HG03045 (cell line): ENCODE measurements around the gene NISCH.

Experiments
- ATAC-seq: cut with Tn5 transposase; IDR thresholded peaks from one replicate; pipeline ENCODE4 v1.9.1; 2021; ENCODE audit warnings: mild to moderate bottlenecking, moderate library complexity; ENCODE audit not compliant: unreplicated experiment

The NISCH gene

GRCh38 chr3:52435246-52436101 is 19.9 kb upstream of the NISCH start:
- no peak for ATAC-seq

DNA sequence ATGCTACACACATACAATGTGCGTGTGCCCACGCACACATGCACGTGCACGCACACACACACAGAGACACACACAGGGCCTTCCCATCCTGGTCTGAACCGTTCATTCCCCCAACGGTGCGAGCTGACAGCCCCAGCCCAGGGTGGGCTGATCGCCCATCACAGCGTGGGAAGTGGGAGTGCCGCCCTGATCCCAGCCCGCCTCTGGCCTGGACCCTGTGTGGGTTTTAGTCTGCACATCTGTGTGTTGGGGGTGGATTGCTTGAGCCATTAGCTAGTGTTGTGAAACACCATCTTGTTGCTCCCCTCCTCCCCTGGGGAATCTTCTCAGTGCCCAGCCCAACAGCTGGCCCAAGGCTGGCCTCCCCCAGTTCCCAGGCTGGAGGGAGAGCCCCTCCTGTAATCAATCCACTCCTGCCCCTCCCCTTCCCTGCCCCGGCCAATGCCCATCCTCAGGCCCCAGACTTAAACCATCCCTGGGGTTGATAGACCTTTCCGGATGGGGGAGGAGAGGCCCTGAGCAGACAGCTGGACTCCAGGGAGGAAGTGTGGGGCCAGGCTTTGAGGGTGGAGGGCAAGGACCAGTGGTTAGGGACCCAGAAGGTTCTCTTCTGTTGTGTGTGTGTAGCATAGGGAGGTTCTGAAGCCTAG is 18.8 kb upstream of the NISCH start:
- ATAC-seq, result no peak

GRCh38 chr3:52437326-52438103 is 17.9 kb upstream of the NISCH start:
- no peak for ATAC-seq

DNA sequence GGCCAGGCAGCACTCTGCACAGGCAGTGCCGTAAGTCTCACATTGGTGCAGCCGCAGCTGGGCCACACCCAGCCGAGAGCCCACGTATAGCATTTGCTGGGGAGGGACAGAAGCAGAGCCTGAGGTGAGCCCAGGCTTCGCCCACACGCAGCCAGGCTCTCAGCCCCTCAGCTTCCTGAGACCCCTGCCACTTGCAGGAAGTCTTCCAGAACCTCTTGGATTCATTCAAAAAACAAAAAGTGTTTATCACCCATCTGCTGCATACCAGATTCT is 17.4 kb upstream of the NISCH start:
- ATAC-seq, result no peak

GRCh38 chr3:52438579-52439425 is 16.6 kb upstream of the NISCH start:
- ATAC-seq, result no peak

DNA sequence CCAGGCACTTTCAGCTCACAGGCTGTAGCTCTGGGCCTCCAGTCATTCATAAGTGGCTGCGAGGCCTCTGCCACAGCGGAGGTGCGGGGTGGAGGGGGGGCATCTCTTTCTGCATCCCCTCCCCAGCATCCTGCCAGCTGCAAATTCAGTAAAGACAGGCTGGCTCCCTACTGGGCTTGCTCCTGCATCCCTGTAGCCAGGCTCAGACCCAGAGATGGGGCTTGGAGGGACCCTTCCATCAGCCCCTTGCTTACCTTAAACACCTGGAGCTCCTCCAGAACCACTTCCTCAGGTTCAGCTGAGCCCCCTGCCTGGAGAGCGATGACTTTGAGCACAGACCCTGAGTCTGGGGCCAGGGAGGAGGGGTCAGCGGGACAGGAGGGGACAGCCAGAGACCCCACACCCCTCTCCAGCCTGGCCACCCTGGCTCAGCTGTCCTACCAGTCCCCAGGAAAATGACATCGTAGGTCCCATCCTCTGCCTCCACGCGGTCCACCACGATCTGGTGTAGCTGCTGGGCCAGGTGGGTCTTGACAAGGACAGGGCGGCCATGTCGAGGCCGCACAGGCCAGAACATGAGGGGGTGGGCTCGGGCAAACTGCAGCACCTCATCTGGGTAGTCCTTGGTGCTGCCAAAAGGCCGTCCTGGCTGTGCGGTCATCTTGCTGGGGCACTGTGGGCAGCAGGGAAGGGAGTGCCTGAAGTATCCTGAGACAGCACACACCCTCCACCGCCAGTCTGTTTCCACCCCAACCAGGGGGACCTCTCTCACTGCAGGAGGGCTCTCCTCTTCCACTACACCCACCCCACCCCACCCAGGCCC is 15.8 kb upstream of the NISCH start:
- ATAC-seq, result no peak

GRCh38 chr3:52440249-52440551 is 15.2 kb upstream of the NISCH start:
- ATAC-seq, result no peak

DNA sequence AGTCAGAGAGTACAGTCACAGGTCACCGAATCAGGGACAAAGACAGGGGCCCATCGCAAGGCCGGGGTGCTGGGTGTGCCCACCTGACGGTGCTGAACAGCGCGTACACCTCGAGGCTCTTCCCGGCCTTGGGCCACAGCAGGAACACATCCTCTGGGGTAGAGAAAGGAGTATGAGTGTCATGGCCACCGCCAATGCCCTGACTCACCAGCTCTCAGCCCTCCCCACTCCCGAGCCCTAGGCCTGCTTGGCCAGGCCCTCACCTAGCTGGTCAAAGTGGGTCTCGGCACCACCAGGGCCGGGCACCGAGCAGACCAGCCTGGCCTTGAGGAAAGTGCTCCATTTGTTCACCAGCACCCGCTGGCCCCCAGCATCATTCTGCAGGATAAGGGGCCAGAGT is 14.7 kb upstream of the NISCH start:
- no peak for ATAC-seq

GRCh38 chr3:52441091-52441771 is 14.2 kb upstream of the NISCH start:
- ATAC-seq, result no peak

DNA sequence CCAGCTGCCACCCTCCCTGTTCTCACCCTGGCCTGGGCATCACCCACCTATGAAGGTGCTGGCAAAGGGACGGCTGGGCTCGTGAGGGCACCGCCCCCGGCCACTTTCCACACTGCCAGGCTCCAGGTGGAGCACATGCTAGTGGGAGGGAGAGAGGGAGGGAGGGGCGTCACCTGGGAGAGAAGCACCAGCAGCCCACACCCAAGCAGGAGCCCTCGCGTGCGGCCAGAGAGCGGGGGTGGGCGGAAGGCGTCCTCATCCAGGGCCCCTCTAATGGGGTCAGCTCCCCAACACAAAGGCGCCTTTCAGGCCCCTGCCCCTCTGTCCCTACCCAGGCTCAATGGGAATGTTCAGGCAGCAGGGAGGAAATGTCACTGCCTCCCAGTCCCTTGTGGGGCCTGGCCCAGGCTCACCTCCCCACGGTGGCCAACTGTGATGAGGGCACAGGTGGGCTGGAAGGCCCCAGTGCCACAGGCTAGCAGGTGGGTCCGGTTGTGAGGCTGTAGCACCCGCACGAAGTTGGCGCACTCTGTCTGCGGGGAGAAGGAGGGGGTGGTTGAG is 13.6 kb upstream of the NISCH start:
- no peak for ATAC-seq

DNA sequence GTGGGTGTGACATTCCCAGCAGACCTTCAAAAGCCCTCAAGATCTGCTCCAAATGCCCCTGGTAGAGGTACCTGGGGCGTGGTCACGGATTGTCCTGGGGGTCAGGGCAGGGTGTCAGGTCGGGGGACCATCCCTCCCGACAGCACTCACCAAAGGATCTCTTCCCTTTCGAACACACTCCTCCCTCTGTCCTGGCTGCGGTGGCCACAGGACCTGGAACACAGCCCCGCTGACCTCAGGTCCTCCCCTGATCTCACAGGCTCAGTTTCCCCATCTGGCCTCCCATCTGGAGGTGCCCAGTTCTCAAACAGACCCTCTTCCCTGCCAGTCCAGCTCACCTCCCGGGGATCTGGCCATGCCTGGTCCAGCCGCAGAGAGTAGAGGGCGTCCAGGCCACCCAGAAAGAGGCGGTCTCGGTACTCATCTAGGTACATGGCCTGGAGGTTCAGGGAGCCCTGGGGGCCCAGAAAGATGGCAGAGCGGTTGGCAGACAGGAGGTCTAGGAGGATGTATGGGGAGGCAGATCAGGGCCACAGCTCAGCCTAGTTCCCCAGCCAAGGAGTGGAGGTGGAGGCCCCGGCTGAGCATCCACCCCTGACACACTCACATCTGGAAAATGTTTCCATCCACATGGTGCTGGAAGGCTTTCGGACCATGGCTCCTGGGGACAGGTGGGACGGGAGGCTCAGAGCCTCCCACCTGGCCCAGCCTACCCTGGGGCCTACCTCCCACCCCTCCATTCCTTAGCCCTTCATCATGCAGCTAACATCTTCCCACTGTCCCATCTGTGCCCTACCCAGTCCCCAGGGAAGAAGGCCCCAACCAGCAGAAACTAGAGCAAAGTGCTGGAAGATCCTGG is 12.8 kb upstream of the NISCH start:
- ATAC-seq, result no peak

- no peak for ATAC-seq
Observed at GRCh38 chr3:52443268-52443610, 12.2 kb upstream of the NISCH start.

- no peak for ATAC-seq
Observed at GRCh38 chr3:52443791-52444687, 11.4 kb upstream of the NISCH start.

DNA sequence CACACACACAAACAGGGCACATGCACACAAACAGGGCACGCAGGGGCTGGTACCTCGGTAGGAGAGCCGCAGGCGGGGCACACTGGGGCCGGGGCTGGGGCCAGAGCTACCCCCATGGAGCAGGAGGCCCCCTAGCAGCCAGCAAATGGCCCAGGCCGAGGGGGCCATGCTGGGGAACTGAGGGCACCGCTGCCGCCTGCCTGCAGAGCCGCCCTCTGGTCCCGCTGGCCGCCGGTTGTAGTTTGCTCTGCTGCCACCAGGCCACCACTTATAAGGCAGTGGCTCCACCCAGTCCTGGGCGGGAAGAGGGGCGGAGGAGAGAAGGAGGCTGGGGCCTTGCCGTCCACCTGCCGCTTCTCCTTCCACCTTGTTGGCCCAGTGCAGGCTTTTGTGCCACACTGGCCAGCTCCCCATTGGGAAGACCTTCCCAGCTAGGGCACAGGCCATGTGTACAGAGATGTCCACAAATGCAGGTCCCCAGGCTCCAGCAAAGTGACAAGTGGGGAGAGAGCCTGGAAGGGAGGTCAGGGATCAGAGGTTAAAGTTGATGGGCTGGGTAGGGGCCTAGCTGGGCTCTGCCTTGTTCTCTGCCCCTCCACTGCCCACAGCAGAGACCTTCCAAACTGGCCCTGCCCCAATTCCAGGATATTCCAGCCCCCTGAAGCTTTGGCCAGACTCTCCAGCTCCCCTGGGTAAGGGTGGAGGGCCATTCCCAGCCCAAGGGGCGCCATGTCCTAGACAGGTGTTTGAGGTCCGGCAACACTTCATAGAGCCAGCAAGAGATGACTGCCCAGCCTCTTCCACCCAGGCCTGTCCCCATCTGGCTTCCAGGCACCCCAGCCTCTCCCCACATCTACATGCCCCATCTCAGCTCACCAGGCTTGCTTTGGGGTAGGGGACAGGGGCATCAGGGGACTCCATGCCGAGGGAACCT is 10.3 kb upstream of the NISCH start, which contains the start of gene SEMA3G:
Gene SEMA3G, minus strand, starts transcription at position 244 of the 934 bp plus-strand sequence. Its CDS starts 76 bp downstream, at position 168.
- ATAC-seq, result peak; percentile 71

- no peak for ATAC-seq
Observed at GRCh38 chr3:52446042-52446441, 9.4 kb upstream of the NISCH start.
